Activated naive CD8-positive, alpha-beta T cell treated with anti-CD3 and anti-CD28 coated beads for 36 hours (primary cell): ENCODE data around the gene ZCCHC9. TPM values are rescaled to one million over a fixed set of nuclear protein-coding genes. Genes with fewer than 3 reads are reported as not detected.

Experiments used
- DNase-seq: peaks from one replicate; pipeline ENCODE4 v3.0.0; 2021
- H3K27ac Mint-ChIP-seq: one replicate; pipeline ENCODE4 v1.8.0; 2022; ENCODE audit warnings: mild to moderate bottlenecking, moderate library complexity, mixed read lengths
- H3K27me3 Mint-ChIP-seq: one replicate; pipeline ENCODE4 v1.8.0; 2022; ENCODE audit warnings: mild to moderate bottlenecking, mixed read lengths
- H3K36me3 Mint-ChIP-seq: one replicate; pipeline ENCODE4 v1.8.0; 2021; ENCODE audit warnings: mild to moderate bottlenecking, mixed read lengths
- H3K4me1 Mint-ChIP-seq: one replicate; pipeline ENCODE4 v1.8.0; 2021; ENCODE audit warnings: mixed read lengths
- H3K4me3 Mint-ChIP-seq: one replicate; pipeline ENCODE4 v1.8.0; 2022; ENCODE audit warnings: mild to moderate bottlenecking, moderate library complexity, mixed read lengths
- H3K9me3 Mint-ChIP-seq: one replicate; pipeline ENCODE4 v1.8.0; 2022; ENCODE audit warnings: mixed read lengths
- total RNA-seq, 2 experiments: library from RNA; stranded (reverse); gene quantifications; one replicate each; pipeline ENCODE4 v1.2.3, GENCODE V29; 2021

Gene ZCCHC9
- total RNA-seq, 2 experiments from 2014 or later = 38.9 to 39.8 TPM

- H3K27me3 Mint-ChIP-seq = no peaks in the 10 kb centered on the region
- no peak overlapping the region for H3K4me3 Mint-ChIP-seq
- no peaks in the 10 kb centered on the region for H3K36me3 Mint-ChIP-seq
Measured at GRCh38 chr5:81359881-81360280, 58.5 kb downstream of the ZCCHC9 start.

GRCh38 chr5:81360640-81361039 is 59.3 kb downstream of the ZCCHC9 start:
- H3K9me3 Mint-ChIP-seq = no peaks in the 10 kb centered on the region
- H3K4me1 Mint-ChIP-seq = no peaks in the 10 kb centered on the region
- DNase-seq = no peak
- no peaks in the 10 kb centered on the region for H3K27me3 Mint-ChIP-seq
- H3K4me3 Mint-ChIP-seq = no peak overlapping the region
- H3K27ac Mint-ChIP-seq = no peak overlapping the region
- no peaks in the 10 kb centered on the region for H3K36me3 Mint-ChIP-seq

More at GRCh38 chr5:81359881-81360280, 58.5 kb downstream of the ZCCHC9 start:
- DNase-seq = no peak
- Mint-ChIP-seq H3K27ac (no peak overlapping the region), H3K4me1 (no peaks in the 10 kb centered on the region), H3K9me3 (no peaks in the 10 kb centered on the region)

GRCh38 chr5:81361600-81361999 is 60.2 kb downstream of the ZCCHC9 start:
- Mint-ChIP-seq H3K27ac (no peak overlapping the region), H3K4me1 (no peaks in the 10 kb centered on the region), H3K27me3 (no peaks in the 10 kb centered on the region), H3K9me3 (no peaks in the 10 kb centered on the region), H3K4me3 (no peak overlapping the region), H3K36me3 (no peaks in the 10 kb centered on the region)
- no peak for DNase-seq

Other genes with a start within 250 kb of the ZCCHC9 start
- gene CKMT2, start 68.3 kb upstream of the ZCCHC9 start, total RNA-seq = not detected
- gene ACOT12, start 92.5 kb downstream of the ZCCHC9 start, total RNA-seq = not detected